ENCODE measurements around the gene GRAPL.
"Not testable (repeated sequence)": the region's sequence is repeated elsewhere in the genome, so short reads cannot be mapped to it uniquely, and the experiment has no call there.

GRAPL gene

DNA sequence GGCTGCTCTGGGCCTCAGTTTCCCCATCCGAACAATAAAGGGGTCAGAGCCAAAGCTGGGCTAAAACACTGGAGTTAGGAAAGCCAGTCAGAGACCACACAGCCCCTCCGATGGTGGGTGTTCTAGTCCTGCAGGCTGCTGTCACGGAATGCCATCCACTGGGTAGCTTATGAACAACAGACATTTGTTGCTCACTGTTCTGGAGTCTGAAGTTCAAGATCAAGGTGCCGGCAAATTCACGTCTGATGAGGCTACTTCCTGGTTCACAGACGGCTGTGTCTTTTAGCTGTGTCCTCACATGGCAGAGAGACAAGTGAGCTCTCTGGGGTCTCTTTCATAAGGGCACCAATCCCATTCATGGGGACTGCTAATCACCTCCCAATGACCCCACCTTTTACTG is 9.2 kb downstream of the GRAPL start:
- not testable (repeated sequence) for DNase-seq (ENCODE audit: low read depth)

DNA sequence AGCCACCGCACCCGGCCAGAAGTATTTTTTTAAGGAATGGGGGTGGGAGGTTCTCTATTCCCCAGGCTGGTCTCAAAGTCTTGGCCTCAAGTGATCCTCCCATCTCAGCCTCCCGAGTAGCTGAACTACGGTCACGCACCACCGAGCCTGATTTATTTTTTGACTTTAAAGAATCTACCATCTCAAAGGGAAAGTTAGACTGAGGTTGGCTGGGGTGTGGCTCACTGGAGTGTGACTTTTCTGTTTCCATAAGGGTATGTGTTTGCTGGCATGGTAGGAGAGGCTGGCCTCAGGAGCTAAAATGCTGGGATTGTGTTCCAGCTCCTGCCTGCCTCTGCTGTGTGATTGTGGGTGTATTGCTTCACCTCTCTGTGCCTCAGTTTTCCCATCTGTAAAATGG is 10.6 kb downstream of the GRAPL start:
- not testable (repeated sequence) for DNase-seq (ENCODE audit: low read depth)

DNA sequence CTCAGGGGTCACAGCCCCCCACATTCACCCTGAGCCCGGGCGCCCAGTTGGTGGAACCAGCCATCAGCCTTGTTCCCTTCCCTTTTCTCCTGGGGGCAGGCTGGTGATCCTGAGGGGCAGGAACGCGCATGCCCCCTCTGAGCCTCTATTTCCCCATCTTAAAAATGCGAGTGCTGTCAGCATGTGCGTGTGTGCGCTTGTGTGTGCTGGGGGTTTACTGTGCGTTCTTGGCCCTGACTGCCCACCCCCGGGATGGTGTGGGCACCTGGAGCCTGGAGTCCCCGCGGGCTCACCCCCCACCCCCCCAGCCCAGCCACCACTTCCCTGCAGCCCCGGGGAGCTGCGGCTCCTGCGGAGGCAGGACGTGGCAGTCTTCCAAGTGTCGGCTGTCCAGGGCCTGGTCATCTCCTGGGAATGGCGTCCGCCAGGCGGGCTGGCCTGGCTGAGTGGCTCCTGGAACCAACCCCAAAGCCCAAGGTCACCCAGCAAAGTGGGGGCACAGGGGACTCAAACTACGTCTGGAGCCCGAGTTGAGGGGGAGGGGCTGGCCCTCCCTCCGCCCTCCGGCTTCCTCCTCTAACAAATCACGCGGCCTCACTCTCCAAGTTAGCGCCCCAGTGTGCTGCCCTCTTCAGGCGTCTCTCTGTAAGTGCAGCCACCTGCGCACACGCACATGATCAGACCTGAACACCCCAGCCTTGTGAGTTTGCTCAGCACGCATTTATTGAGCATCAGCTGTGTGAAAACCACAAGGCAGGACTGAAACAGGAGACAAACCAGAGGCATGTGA is 14.2 kb downstream of the GRAPL start:
- DNase-seq (ENCODE audit: low read depth): not testable (repeated sequence)

DNA sequence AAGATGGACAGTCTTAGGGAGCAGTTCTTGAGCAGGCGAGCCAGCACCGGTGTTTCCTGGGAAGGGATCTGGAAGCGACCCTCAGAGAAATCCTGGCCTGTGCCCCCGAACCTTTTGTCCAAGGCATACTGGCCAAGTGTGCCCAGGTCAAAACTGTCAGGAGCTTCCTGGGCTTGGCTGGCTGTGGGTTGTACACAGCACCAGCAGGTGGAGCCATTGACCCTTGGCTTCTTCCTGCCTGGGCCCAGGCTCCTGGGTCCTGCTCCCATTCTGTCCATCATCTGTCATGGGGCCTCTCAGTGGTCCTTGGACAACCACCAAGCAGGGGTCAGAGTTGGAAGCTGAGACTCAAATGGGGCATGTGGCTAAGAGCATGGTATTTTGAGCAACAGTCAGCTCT is 15.0 kb downstream of the GRAPL start:
- not testable (repeated sequence) for DNase-seq (ENCODE audit: low read depth)

DNA sequence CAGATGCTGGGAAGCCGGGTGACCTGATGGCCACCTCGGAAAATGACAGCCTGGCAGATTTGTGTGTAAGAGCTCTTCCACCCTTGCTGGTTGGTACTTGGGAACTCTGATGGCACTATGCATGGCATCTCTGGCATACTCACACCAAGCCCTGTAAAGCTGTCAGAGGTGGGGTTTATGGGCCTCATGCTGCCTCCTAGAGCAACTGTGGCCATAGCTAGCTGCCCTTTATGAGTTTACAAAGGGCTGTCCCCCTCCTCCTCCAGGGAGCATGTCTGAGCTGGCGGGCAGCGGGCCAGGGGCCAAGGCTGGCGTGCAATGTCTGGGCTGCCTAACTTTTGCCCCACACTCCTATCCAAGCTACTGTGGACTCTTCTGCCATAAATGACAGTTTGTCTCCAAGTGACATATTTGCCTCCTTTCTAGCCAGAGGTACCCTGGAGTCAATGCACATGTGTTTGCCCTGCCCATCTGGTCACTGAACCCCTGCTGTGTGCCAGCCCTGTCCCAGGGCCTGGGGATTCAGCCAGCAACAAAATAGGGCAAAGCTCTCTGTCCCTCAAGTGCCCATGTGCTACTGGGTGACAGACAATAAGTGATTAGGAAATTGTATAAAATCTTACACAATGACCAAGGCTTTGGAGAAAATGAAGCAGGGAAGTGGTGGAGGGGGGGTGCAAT is 15.8 kb downstream of the GRAPL start:
- DNase-seq (ENCODE audit: low read depth): not testable (repeated sequence)

DNA sequence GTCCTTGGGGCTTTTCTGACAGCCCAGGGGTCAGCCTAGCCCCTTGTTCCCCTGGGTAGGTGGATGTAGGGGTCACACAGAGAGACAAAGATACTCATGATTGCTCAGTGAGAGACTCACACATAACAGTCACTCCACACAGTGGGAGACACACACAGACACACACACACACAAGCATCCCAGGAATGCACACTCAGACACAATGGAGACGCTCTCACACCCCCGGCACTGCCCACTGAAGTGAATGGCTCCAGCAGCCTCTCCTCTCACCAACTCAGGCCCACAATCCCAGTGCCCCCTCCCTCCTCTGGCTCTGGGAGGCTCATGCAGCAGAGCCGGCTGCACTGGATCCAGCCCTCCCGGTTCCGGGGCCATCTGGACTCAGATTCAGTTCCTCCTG is 17.0 kb downstream of the GRAPL start:
- DNase-seq (ENCODE audit: low read depth): not testable (repeated sequence)

DNA sequence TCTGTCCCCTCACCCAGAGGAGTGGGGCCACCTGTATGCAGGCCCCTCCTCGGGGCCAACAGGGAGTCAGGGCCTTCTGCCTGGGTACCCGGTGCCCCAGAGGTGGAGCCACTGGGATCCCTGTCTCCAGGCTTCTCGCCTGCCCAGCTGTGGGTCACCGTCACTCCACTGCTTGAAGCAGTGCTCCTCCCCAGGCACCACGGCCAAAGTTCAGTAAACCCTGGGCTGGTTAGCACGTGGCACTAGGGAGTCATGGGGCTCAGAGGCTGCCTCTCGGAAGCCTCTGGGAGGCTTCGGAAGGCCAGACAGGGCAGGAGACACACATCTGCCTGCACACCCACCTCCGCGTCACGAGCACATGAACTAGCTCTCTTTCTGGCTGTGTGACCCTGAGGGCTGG is 18.1 kb downstream of the GRAPL start:
- not testable (repeated sequence) for DNase-seq (ENCODE audit: low read depth)

DNA sequence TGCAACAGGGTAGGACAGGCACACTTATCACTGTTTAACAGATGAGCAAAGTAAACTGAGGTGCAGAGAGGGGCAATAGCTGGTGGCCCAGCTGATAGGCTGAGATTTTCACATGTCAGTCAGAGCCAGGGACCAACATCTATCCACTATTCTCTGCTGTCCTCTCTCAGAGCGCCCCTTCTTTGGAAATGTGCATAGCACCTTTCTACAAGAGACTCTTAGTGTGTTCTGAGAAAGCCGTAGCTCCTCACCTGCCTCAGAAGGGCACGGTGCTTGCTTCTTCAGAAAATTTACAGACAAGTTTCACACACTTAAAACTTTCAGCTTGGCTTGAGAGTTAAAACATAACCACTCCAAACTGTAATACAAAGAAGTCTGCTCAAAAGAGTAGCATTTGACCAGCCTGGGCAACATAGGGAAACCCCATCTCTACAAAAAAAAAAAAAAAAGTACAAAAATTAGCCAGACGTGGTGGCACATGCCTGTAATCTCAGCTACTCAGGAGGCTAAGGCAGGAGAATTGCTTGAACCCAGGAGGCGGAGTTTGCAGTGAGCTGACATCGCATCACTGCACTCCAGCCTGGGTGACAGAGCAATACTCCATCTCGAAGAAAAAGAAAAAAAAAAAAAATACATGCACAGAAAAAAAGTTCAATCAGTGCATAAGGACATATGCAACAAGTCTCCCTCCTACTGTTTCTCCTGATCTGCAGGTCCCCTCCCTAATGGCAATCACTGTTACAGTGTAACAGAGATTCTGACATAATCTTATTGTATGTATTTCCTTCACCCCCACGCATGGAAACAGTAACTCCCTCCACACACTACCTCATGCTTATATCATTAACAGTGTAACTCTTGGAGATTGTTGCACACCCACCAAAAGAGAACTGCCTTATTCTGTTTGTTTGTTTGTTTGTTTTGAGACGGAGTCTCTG is 23.6 kb downstream of the GRAPL start:
- not testable (repeated sequence) for DNase-seq (ENCODE audit: low read depth)

DNA sequence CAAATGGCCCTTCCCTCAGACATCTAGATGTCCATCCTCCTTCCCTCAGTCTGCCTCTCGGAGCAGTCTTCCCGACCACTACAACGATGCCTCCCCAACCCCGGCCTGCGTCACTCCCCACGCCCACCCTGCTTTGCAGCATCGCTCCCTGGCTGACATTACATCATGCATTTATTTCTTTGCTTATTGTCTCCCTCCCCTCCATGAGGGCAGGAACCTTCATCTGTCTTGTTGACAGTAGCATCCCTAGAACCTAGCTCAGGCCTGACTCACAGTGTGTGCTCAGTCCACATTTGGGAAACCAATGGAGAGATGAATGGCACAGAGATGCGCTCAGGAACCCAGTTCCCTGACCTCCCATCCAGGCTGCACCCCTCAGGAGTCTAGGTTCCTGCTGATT is 30.2 kb downstream of the GRAPL start:
- not testable (repeated sequence) for DNase-seq (ENCODE audit: low read depth)

DNA sequence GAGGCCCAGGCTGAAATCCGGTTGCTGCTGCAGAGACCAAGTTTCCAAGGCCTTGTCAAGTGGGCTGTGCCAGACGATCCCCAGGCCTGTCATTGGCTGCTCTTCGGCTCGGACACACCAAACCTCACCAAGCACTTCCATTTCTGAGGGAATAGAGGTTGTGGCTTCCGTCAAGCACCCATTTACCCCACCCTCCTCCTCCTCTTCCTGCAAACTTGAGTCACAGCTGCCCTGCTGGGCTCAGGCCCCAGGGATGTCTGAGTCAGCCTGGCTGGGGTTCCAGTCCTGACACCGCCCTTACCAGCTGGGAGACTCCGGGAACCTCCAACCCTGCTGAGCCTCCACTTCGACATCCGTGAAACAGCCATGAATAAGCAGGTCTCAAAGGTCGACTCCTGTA is 31.1 kb downstream of the GRAPL start:
- DNase-seq (ENCODE audit: low read depth): not testable (repeated sequence)

DNA sequence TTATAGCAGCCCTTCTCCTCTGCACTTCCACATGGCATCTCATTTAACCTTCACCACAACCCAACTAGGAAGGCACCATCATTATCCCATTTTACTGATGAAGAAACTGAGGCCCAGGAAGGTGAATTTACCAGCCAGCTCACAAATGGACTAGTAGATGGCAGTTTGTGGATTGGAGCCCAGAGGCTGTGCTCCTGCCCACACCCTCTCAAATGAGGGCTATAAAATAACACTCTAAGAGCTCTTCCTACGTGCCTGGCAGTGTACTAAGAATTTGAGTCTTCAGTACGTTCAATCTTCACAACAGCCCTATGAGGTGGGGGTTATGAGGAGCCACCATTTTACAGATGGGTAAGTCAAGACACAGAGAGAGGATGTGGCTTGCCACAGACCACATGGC is 31.5 kb downstream of the GRAPL start:
- DNase-seq (ENCODE audit: low read depth): not testable (repeated sequence)

DNA sequence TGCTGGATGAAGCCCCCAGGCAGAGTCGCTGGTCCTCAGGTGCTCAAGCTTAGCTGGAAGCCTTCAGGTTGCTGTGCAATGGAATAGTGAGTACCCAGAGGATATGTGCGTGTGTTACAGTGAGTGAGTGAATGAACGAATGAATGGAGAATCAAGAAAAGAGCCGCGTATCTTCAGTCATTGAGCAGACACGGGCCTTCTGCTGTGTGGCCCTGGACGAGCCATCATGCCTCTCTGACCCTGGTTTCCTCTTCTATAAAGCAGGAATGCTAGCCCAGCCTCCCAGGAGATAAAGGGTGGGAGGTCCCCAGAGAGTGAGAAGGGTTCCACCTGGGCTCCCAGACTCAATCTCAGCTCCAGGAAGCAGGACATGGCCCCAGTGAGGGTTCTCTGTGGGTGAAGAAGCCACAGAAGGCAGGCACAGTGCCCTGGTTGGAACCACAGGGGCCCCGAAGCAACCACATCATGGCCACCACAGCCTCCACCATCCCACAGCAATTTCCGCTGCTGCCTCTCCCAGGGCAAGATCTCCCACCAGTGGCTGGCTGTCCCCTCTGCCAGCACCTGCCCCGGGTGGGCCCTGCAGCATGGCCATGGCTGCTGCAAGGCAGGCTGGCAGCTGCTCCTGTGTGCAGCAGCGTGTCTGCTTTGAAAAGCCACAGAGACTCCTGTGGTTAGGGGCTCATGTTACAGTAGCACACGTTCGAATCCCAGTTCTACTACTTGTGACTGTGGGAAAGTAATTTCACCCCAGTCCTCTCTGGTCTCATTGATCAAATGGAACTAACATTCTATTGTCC is 34.1 kb downstream of the GRAPL start:
- DNase-seq (ENCODE audit: low read depth): not testable (repeated sequence)

DNA sequence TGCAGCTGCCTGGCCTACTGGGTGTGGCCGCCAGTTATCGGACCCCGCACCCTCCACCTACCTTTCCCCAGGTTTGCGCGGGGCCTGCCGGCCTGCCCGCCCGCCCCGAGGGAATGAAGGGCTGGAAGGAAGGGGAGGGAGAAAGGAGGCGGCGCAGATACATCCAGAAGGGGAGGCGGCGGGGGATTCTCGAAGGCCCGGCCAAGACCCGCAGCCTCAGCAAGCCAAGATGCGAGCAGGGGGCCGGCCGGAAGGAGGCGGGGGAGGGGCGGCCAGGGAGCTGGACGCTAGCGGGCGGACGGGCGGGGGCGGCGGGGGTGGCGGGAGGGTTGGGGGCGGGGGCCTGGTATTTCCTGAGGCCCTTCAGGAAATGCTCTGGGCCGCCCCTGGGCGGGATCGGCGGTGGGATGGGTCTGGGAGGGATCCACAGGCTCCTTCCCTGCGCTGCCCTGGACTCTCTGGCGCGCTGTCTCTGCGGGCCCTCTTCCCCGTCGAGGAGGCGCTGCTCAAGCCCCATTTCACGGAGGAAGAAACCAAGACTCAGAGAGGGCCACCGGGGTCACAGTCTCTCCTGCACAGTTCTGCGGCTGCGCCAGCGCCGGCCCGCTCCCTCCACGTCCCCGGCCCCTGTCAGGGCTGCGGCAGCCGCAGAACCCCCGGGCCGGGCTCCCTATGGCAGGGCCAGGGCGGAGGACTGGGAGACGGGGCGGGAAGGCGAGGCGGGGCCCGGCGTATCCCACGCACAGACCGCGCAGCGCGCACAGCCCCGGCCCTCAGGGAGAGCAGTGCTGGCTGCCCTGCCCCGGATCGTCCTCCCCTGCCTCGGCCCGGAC is 35.2 kb downstream of the GRAPL start:
- not testable (repeated sequence) for DNase-seq (ENCODE audit: low read depth)

DNA sequence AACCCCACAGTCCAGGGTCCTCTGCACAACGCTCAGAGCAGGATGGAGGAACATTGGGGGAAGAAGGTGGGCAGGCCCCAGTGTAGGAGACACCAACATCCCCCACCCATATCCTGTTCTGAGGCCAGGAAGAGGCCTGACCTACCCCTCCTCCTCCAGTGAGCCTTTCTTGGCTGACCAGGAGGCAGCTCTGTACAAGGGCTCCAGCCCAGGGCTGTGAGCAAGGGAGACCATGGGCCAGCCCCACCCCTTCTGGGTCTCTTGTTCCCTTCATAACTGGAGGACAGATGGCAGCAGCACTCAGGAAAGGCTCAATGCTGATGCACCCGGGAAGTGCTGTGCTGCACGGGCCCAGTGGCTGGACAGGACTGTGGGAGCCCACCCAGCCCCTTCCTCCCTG is 47.0 kb downstream of the GRAPL start:
- DNase-seq (ENCODE audit: low read depth): not testable (repeated sequence)

DNA sequence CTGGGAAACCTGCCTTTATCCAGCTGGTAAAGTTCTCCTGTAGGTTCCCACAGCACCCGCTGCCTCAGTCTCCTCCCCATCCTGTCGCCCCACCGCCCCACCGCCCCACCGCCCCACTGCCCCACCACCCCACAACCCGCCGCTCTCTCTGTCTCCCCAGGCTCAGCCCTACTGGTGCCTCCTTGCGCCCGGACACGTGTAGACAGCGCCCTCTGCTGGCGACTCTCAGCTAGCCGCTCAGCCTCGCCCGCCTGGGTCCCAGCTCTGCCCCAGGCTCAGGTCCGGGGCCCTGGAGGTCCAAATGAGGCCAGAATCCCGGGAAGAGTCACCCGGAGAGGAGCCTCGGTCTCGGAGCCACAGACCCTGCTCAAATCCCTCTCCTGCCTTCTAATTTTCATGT is 48.0 kb downstream of the GRAPL start:
- not testable (repeated sequence) for DNase-seq (ENCODE audit: low read depth)

DNA sequence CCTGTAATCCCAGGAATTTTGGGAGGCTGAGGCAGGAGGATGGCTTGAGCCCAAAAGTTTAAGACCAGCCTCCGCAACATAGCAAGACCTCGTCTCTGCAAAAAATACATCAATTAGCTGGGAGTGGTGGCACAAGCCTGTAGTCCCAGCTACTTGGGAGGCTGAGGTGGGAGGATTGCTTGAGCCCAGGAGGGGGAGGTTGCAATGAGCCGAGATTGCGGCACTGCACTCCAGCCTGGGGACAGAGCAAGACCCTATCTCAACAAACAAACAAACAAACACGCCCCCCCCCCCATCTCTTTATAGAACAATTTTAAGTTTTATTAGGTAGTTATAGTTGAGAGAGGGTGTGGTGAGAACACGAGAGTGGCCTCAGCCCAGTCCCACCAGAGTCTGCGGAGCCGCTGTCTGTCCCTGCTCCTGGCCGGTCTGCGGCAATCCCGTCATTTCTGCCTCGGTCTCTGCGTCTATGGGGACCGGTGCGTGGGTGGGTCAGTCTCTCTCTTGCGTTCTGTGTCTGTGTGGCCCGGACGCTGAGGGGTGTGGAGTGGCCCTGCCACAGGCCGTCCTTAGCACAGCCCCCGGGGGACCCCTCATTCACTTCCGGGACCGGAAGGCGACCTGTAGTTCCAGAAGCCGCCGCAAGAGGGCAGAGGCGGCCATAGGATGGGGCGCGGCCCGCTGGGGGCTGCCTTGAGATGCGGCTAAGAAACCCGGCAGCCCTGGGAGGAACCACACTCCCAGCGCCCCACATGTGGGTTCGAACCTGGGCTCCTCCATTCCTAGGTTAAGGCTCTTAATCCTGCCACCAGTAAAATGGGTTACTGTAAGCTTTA is 53.9 kb downstream of the GRAPL start:
- DNase-seq (ENCODE audit: low read depth): not testable (repeated sequence)

DNA sequence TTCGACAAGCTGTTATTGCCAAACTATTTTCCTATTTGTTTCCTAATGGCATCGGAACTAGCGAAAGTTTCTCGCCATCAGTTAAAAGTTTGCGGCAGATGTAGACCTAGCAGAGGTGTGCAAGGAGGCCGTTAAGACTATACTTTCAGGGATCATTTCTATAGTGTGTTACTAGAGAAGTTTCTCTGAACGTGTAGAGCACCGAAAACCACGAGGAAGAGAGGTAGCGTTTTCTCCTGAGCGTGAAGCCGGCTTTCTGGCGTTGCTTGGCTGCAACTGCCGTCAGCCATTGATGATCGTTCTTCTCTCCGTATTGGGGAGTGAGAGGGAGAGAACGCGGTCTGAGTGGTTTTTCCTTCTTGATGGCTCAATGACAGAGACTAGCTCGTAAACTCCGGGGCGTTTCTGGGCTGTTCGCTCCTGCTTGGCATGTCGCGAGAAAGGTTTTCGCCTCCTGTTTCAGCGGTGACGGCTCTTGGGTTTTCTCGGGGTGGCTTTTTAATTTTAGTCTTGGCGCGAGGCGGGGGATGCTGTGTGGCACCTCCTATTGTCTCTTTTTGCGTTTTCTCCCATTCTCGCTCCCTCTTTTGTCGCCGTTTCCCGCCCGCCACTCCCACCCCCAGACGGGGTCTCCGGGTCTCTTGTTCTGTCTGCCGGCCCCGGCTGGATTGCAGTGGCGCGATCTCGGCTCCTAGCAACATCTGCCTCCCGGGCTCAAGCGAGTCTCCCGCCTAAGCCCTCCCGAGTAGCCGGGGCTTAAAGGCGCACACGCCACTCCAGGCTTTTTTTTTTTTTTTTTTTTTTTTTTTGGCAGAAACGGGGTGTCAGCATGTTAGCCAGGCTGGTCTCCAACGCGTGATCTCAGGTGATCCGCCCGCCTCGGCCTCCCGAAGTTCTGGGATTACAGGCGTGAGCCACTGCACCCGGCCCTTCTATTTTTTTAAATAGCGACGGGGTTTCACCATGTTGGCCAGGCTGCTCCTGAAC is 60.8 kb downstream of the GRAPL start:
- DNase-seq (ENCODE audit: low read depth): not testable (repeated sequence)
